NCI-H774 (cell line): ENCODE results near the gene CACHD1.

Experiments used
- DNase-seq: peaks from one replicate; lab custom pipeline; 2025; lab: John Stamatoyannopoulos, UW

The CACHD1 gene

DNA sequence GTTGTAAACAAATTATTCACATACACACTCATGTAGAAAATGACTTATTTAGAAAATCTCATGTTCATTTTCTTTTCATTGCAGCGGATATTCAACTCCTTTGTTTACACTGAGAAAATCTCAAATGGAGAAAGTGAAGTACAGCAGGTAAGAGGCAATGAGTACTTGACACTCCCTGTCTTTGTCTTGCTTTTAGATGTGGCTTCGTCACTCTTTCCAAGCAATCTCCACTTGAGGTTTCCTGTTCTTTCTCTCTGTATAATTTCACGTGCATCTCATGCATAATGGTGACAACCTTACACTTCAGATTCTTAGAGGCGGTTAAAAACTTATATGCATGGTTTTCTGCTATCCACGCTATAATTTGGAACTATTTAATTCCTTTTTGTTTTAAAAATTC lies 80.6 kb downstream of the CACHD1 start:
- no peak for DNase-seq

DNA sequence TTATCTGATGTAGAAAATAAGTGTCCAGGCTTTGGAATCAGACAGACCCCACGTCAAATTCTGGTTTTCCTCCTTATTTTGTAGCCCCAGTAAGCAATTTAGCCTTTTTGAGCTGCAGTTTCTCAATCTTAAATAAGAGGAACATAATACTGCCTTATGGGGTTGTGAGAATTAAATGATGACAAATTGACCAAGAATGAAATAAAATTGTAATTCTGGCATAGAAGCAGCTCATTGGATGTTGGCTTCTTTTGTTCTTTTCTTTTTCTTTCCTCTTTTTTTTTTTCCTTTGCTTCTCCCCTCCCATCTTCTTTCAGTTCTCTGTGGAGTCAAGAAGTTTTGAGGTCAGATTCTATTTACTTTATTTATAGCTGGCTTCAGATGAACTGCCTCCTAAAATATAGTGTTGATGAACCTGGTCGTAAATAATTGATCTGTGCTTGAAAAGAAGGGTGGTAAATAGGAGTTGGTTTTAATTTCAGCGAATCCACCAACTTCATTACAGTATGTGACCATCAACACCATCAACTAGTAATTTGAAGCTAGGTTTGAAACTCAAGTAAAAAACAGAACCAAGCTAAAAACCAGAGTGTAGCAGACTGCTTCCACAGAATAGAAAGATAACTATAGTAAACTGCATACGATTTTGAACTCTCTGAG lies 81.1 kb downstream of the CACHD1 start:
- DNase-seq, result no peak

DNA sequence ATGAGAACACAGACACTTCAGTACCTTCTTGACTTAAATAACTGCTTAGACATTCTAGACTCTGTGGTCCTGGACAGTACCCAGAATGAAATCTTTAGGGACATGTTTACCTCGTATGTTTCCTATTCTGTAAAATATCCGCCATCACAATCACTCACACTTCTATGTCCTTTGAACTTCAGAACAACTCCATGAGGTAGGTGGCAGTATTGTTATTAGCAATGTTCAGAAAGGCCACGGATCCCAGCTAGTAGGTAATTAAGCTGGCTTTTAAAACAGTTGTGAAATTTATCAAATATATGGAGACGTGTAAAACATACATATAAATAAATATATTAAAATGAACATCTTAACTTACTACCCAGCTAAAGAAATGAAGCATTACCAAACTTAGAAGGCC lies 83.4 kb downstream of the CACHD1 start:
- no peak for DNase-seq

DNA sequence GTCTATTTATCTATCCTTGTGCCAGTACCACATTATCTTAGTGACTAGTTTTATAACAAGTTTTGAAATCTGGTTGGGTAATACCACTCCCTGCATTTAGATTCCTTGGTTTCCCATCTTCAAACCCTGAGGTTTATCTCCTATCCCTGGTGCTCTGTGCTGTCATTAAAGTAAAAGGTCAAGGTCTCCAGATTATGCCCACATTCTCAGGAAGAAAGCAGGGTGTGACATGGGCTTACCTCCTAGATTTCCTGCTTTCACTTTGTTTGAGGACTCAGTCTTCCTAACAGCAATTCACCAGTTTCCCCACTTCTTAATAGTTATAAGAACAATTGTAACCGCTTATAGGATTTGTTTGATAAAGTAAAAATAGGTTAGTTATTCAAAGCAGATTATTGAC lies 86.0 kb downstream of the CACHD1 start:
- DNase-seq, result no peak

DNA sequence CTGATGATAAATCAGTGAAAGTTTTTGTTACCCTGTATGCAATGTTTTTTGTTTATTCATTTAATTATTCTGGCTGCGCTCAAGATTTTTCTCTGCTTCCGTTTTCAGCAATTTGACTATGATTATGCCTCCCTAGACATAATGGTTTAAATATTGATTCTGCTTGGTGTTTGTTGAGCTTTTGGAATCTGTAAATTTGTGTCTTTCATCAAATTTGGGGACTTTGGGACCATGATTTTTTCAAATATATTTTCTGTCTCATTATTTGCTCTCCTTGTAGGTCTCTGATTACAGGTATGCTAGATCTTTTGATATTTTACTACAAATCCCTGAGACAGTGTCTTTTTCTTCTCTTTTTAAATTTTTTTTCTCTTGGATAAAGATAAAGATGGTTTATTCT lies 92.1 kb downstream of the CACHD1 start:
- DNase-seq, result no peak

DNA sequence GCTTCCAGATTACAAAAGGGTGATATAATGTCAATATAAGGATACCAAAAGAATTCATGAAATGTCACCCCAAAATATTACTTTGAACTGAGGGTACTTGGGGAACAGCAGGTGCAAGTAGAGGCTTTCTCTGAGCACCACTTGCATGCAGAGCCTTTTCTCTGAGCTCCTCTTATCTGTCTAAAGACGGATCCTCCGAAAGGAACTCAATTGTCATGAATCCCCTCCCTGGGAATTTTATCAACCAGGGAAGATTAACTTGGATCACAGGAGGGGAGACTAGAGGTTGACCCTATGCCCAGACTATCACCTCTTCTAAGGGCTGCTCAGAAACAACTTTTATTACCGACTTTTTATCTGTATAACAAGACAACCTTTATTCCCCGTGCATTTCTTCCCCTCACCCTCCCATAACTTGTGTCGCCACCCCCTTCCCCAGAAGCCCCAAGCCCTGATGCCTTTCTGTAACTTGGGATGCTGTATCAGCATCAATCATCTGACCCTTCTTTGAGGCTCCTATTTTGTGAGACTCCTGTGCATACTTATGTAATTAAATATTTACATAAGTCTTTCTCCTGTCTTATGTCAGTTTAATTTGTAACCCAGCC lies 94.1 kb downstream of the CACHD1 start:
- DNase-seq, result no peak

DNA sequence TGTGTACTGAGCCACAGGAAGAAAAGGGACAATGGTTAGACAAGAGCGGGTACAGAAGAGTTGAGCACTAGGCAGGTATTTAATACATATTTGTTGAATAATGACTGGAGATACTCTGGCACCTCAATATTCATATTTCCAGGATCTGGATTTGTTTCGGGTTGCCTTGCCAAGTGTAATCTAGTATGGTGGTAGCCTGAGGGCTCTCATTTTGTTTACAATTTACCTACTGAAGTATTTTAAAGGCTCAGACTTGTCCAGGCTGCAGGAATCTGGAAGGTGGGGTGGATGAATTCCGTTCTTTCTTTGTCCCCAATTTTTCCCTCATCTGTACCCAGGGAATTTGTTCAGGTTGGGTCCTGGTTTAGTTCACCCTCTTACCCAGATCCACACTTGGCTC lies 95.0 kb downstream of the CACHD1 start:
- DNase-seq, result no peak

DNA sequence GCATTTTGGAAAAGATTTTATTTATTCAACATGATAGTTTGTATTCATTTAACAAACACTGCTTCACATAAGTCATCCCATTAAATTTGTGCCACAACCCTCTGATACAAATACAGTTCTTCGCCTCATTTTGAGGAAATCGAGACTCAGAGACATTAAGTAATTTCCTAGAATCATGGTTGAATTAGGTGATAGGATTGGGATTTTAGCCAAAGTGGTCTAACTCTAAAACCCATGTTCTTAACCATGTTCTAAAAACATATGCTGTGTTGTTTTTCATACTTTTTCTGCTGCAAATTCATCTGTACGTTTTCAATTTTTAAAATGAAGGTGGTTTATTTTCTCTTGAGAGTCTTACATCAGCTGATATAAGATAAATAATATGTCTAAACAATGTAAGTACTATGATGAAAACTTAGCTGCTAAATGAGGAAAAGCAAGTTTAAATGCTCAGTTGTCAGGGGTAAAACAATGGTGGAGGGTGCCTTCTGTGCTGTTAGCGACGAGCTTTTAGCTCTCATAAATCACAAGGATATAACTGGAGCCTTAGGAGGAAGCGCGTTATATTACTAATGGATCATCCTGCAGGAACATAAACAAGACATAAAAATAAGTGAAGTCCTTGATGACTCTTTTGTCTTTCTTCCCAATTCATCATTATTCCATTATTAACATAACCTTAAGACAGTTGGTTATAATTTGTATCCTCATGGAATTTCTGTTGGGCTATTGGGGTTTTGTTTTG lies 97.7 kb downstream of the CACHD1 start:
- DNase-seq, result no peak

DNA sequence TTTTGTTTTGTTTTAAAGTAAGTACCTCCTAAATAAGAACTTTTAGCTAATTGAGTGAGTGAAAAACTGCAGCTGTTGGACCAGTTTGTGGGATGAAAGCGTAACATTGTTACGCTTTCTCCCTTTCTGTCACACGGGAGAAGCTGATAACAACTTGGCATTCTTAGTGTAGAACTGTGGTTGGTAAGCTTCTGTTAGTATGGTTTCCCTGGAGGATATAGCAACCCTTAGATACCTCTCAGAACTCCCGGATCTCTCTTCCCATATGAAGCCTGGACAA lies 98.2 kb downstream of the CACHD1 start:
- no peak for DNase-seq

DNA sequence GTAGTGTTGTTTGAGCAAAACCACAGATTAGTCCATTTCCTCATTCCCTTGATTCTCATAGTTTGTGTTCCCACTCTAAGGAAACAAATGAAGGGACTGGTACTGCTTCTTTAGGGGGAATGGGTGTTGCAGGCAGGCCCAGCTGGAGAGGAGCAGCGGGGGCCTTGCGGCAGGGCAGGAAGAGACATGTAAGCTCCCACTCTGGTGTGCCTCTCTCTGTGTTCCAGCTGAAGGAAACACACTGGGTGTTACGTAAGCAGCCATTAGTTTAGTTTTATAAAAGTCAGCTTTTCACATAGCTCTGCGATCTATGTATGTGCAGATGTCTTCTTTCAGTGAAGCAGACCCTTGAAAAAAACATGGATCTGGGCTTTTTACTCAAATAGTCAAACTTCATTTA lies 99.5 kb downstream of the CACHD1 start:
- no peak for DNase-seq

DNA sequence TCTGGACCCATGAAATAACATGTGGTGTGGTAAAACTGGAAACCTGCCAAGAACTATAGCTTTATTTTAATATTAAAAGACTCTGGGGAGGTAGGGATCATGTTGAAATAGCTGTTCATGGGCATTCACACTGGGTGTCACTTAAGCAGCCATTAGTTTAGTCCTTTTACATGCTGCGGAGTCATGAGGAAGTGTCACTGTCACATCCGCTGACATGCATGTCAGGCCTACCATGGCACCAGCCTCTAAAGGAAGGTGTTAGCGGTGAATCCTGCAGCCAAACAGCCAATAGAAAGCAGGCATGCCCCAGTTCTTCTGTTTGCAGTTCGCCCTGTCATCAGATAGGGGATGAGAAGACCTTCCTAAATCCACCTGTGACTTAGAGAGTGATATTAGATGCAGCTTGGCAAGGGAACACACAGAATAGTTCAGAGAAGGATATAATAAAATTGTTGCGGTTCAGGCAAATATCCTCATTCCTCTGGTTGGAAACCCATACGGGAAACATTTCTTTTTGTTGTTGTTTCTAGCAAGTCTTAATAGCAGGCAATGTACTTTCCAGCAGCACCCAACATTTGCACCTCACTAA lies 100.4 kb downstream of the CACHD1 start:
- no peak for DNase-seq

DNA sequence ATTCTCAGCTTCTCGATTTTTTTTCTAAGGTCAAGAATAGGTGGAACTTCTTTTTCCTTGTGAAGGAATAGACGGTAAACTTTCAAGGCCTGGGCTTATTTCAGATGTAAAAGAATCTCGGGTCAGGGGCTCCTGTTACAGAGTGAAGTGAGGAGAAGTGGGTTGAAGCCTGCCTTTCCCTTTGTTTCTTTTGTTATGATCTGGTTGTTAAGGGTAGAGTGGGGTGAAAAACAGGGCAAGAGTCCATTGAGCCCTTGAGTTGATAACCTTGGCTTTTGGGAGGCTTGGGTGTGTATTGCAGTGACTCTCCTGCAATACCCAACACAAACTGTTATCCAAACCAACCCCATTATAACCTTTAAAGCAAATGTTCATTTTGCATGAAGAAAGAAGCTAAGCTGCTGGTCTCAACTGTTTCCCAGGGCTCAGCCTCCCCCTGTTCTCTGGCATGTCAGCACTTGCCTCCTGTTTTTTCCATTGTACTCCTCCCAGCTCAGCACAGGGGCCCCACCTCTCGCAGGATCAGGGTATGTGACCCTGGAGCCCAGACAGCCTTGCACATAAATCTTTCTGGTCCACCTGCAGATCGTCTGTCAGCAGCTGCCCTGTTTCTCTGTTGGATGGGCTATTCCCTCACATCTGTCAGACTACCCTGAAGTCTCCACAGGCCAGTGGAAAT lies 102.4 kb downstream of the CACHD1 start:
- DNase-seq, result no peak

DNA sequence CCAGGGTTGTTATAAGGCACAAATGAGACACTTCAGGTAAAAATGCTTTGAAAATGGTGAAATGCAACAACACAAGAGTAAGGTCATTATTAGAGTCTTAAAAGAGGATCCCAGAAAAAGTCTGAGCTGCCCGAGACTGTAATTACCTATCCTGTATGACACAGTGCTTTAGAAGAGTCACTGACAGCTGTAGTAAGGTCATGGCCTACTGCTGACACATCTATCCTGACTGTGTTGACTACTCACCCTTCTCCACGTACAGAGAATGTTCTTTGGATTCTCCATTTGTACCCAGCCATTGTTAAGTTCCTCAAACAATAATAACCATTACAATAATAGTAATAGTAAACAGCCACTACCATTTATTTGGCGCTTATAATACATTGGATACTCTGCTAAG lies 104.4 kb downstream of the CACHD1 start:
- no peak for DNase-seq

DNA sequence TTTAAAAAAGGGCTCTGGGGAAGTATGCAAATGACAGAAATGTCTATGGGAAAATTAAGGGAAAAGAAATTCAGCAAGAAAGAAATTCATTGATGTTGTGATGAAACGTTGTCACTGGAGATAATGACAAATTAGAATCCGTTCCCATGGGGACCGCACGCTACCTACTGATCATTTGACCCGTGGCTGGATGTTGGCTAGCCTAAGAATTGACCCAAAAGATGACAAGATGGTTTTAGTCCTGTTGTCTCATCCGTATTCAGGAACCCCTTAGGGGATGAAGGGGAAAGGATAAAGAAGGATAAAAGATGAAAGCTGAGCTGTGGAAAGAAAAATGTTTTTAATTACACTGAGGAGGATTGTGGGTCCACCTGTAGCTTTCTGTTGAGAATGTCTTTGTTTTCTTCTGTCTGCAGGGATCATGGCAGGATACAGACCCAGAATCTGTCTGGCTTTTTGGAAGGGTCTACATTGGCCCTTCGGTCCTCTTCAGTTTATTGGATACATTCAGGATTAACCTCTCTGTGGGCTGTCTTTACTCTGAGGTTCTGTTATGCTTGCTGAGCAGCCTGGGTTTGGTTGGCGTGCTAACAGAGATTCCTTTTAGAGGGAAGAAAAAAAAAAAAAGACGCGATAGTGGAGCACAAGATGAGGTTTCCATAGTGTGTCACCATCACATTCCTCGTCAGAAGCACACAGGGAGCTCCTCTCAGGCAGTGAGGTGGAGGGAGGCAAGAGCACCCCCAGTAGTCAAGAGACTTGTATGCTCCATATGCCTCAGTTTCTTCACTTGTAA lies 106.2 kb downstream of the CACHD1 start:
- DNase-seq, result no peak

DNA sequence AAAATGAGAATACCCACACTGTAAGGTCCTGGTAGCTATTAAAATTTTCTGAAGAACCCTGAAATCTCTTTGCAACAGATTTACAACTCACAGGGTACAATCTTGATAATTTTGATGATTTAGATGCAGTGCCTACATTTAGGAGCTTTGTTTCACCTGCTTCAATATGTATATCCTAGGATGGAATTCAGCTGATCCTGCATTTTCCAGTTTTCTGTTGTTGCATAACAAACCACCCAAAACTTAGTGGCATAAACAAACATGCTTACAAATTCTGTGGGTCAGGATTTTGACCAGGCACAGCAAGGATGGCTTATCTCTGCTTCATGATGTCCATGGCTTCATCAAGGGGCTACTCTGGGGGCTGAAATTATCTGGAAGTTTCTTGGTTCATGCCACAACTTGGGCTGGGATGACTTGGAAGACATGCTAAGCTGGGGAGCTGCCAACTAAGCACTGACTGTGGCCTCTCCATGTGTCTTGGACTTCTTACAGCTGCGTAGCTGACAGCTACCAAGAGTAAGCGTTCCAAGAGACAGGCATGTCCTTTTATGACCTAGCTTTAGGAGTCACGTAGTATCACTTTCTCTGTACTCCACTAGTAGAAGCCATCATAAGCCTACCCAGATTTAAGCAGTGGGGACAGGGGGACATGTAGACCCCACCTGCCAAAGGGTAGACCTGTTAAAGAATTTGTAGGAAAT lies 108.5 kb downstream of the CACHD1 start:
- DNase-seq, result no peak

DNA sequence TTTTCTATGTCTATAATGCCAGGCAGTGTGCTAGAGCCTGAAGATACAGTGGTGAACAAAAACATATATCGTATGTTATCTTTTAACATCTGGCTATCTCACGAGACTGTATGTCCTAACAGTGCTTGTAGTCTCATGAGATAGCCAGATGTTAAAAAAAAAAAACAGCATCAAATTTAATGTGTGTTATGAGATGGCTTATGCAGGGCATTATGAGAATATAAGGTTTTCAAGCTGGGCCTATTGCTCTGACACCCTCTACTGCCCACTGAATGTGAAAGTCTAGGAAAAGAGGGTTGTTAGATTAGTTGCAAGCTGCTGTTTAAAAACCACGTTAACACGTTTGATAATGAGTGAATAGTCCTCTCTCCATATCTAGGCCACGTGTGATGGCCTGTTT lies 109.8 kb downstream of the CACHD1 start:
- DNase-seq, result no peak

DNA sequence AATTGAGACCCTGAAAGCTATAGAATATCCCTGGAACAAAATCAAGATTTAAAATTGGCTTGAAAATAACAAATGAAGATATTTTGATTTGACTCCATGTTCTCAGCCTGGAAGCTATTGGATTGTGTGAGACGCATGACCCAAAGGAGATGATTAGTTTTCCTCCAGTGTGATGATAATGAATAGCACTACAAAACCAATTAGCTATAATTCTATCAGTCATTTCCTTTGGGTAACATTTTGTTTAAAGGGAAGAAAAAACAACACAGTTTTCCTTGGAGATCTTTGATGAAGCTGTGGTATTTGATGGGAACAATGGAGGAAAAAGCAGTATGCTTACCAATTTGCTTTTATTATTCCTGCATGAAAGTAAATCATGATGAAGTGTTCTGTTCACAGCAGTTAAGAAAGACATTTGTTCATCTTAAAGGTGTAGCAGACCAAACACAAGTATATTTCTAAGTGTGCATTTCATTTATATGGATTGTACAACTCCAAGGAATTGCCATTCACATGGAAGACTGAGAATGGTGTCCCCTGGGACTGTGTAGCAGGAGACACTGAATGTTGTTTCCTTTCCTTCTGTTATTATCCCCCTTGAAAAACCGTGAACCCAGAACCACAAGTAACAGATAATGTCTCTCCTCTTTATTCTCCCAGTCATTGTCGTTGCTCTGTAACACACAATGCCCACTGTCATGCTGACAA lies 111.4 kb downstream of the CACHD1 start:
- no peak for DNase-seq

DNA sequence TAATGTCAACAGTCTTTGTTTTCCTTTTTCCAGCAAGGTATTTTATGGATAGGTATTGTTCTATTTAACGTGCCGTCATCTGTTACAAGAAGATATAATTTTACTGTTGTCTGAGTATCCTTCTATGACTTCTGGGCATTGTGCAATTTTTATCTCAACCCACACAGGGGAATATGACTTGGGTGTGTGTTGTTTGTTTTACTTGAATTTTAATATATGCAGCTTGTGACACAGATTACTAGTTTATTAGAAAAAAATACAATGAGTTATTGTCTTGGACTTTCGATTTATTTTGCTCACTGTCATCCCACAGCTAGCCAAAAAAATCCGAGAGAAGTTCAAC lies 111.9 kb downstream of the CACHD1 start:
- DNase-seq, result no peak

DNA sequence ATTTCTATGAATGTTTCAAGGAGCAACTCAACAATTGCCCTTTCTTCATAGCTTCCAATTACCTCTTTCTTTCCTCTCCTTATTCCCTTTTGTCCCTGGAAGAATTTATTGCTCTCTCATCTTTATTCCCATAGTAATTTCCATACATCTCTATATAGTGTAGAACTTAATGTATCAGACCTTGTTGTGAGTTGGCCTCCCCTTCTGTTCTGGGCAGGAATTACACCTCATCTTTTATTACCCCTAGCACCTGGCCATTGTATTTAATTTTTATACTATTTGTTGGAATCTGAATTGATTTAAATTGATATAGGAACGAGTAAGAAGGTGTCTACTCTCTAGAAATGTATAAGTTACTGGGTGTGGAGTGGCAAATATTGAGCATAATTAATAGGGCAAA lies 114.5 kb downstream of the CACHD1 start:
- DNase-seq, result no peak

DNA sequence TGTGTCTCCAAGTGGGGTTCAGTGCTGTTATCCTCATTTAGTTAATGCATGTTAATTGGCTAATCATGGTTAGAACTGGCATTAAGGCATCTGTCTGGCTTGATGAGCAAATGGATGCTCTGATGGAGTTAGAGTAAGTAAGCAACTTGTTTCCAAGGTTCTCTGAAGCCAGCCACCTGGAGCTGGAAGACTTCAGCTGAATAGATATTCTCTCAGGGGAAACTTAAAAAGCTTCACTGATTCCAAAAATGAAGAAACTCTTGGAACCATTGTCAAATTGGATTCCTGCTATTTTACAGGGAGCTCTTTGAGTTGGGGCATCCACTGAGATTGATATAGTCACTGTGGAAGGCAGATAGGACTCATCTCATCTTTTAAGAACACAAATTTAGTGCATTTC lies 118.9 kb downstream of the CACHD1 start:
- DNase-seq, result no peak

DNA sequence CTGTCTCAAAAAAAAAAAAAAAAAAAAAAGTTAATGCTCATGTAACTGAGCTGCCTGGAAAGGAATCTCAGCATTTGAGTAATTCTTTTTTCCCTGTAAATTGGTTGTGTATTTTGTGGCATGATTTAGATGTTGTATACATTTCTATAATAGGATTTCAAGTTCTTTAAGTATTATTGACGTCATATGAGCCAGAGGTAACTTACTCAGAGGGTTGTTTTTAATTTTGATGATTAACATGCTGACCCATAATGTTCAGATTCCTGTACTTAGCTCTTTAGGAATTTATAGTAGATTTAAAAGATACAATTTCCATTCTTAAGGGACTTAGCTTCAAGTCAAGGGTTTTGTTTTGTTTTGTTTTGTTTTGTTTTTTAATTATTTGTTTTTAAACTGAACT lies 120.4 kb downstream of the CACHD1 start:
- DNase-seq, result no peak
